Measurements from ENCODE around the gene MAP1LC3B2. TPM values are rescaled to one million over a fixed set of nuclear protein-coding genes. Genes with fewer than 3 reads are reported as not detected.

MAP1LC3B2 gene
- total and polyA plus RNA-seq, 2 of the 8 experiments (the other 6 are each of a cell fraction or from before 2014, with no cell fraction given) = 0.39 to 1.5 TPM

- TF ChIP-seq CHD7 (IDR thresholded peaks at IDR 0.05; ENCODE audit: insufficient replicate concordance, low read length) (no peak), TCF12 (IDR thresholded peaks at IDR 0.05; ENCODE audit: low read depth, low read length) (no peak), TAF7 (optimal IDR thresholded peaks at IDR 0.05; ENCODE audit: borderline replicate concordance, low read depth, low read length) (no peak), RNF2 (IDR thresholded peaks at IDR 0.05; ENCODE audit: borderline replicate concordance, low read depth, low read length, missing control alignments, poor library complexity, severe bottlenecking) (no peak), HDAC6 (IDR thresholded peaks at IDR 0.05; ENCODE audit: low read depth, low read length) (no peak), TEAD4 (IDR thresholded peaks at IDR 0.05; ENCODE audit: low read depth, low read length) (no peak), POU5F1 (IDR thresholded peaks at IDR 0.05; ENCODE audit: low read depth, low read length) (no peak), BACH1 (IDR thresholded peaks at IDR 0.05; ENCODE audit: low read length) (no peak), SUZ12 (IDR thresholded peaks at IDR 0.05; ENCODE audit: low read length) (no peak), CHD1 (IDR thresholded peaks at IDR 0.05; ENCODE audit: low read depth, low read length) (no peak), HDAC2 (IDR thresholded peaks at IDR 0.05; ENCODE audit: borderline replicate concordance in 1 of 2, low read depth in 2 of 2, low read length in 2 of 2) (no peak)
Observed at GRCh38 chr12:116547955-116548501, 11.2 kb upstream of the MAP1LC3B2 start (continued).

Data from H1 (cell line).